OCI-LY7 (cell line): ENCODE results near the gene CCNL2. TPM values are rescaled to one million over a fixed set of nuclear protein-coding genes. Genes with fewer than 3 reads are reported as not detected.

Experiments
- BruUV-seq: library from RNA; stranded (reverse); fragments of 400-500 nt; replicated peaks from 2 replicates; lab custom pipeline; 2021; lab: Mats Ljungman, UMichigan
- CTCF ChIA-PET: fragments of 300-600 bp; sonication (Branson Sonifier 250); formaldehyde crosslinking; loops from one replicate; lab custom pipeline; 2022; ENCODE audit warnings: antibody characterized with exemption; ENCODE audit not compliant: unreplicated experiment; lab: Charles Lee
- POLR2A ChIA-PET: fragments of 300-600 bp; sonication (Branson Sonifier 250); formaldehyde crosslinking; loops from one replicate; lab custom pipeline; 2022; ENCODE audit warnings: antibody characterized with exemption; lab: Charles Lee
- DNase-seq: peaks from one replicate; pipeline ENCODE4 v3.0.0-alpha.2; 2015; ENCODE audit warnings: low spot score
- H2AFZ ChIP-seq: fragments of 200-600 bp; sonication (generic), shearing (Covaris generic); 2 replicates; pipeline ENCODE4 v1.6.1; 2014; ENCODE audit warnings: mild to moderate bottlenecking, antibody characterized with exemption, low read length, moderate library complexity
- H3K27ac ChIP-seq: fragments of 200-600 bp; sonication (generic); 2 replicates; pipeline ENCODE4 v1.5.1; 2014; ENCODE audit warnings: mixed run types, low read depth, mild to moderate bottlenecking, moderate library complexity, low read length, inconsistent platforms; ENCODE audit not compliant: poor library complexity, severe bottlenecking
- H3K36me3 ChIP-seq: fragments of 200-600 bp; sonication (generic); 2 replicates; pipeline ENCODE4 v1.6.1; 2014; ENCODE audit warnings: mild to moderate bottlenecking, antibody characterized with exemption, low read length, moderate library complexity, mixed read lengths; ENCODE audit not compliant: insufficient read depth
- H3K4me1 ChIP-seq: fragments of 200-600 bp; sonication (generic); 2 replicates; pipeline ENCODE4 v1.5.1; 2014; ENCODE audit warnings: mild to moderate bottlenecking, low read length; ENCODE audit not compliant: insufficient read depth, poor library complexity, severe bottlenecking
- H3K4me2 ChIP-seq: fragments of 200-600 bp; sonication (generic); 2 replicates; pipeline ENCODE4 v1.6.1; 2014; ENCODE audit warnings: mild to moderate bottlenecking, low read length
- H3K4me3 ChIP-seq: fragments of 200-600 bp; sonication (generic); 2 replicates; pipeline ENCODE4 v1.5.1; 2014; ENCODE audit warnings: mild to moderate bottlenecking, low read depth, low read length; ENCODE audit not compliant: poor library complexity, severe bottlenecking
- H3K79me2 ChIP-seq: fragments of 200-600 bp; sonication (generic); 2 replicates; pipeline ENCODE4 v1.6.1; 2016; ENCODE audit warnings: low read depth, mild to moderate bottlenecking, low read length, moderate library complexity, mixed read lengths; ENCODE audit not compliant: insufficient read depth
- H3K9me2 ChIP-seq: fragments of 200-600 bp; sonication (generic); 2 replicates; pipeline ENCODE4 v1.6.1; 2016; ENCODE audit warnings: mild to moderate bottlenecking, low read length, mixed read lengths; ENCODE audit not compliant: insufficient read depth
- H3K9me3 ChIP-seq: fragments of 200-600 bp; sonication (generic); 2 replicates; pipeline ENCODE4 v1.6.1; 2014; ENCODE audit warnings: mild to moderate bottlenecking, mixed run types, low read length, mixed read lengths
- H4K20me1 ChIP-seq: fragments of 200-600 bp; sonication (generic); 2 replicates; pipeline ENCODE4 v1.6.1; 2014; ENCODE audit warnings: mild to moderate bottlenecking, antibody characterized with exemption, low read length, moderate library complexity, mixed read lengths; ENCODE audit not compliant: insufficient read depth
- CTCF ChIP-seq: fragments of 200-600 bp; sonication (generic); conservative IDR thresholded peaks from 2 replicates; pipeline ENCODE4 v1.5.1; 2014; ENCODE audit warnings: mild to moderate bottlenecking, antibody characterized with exemption, low read length, moderate library complexity, mixed read lengths
- EZH2phosphoT487 ChIP-seq: fragments of 200-600 bp; sonication (generic); IDR thresholded peaks from 2 replicates; pipeline ENCODE4 v1.6.1; 2018; ENCODE audit warnings: low read depth, borderline replicate concordance, mild to moderate bottlenecking, mixed run types, antibody characterized with exemption, low read length, moderate library complexity, mixed read lengths
- intact Hi-C: fragments of 100-400 bp; cut with micrococcal nuclease; formaldehyde crosslinking; loops from one replicate; pipeline ENCODE4 v1.10.0; 2022; ENCODE audit not compliant: unreplicated experiment
- total RNA-seq, 2 experiments: library from RNA; depleted of rRNA in 1 of 2; stranded (reverse); fragments of >200 nt in 1 of 2; shearing (Covaris generic) in 1 of 2; gene quantifications; 2 replicates each; pipeline ENCODE4 v1.2.3, GENCODE V29; 2014 to 2022

Gene CCNL2
- total RNA-seq, 2 experiments from 2014 or later: 213 to 307 TPM

DNA sequence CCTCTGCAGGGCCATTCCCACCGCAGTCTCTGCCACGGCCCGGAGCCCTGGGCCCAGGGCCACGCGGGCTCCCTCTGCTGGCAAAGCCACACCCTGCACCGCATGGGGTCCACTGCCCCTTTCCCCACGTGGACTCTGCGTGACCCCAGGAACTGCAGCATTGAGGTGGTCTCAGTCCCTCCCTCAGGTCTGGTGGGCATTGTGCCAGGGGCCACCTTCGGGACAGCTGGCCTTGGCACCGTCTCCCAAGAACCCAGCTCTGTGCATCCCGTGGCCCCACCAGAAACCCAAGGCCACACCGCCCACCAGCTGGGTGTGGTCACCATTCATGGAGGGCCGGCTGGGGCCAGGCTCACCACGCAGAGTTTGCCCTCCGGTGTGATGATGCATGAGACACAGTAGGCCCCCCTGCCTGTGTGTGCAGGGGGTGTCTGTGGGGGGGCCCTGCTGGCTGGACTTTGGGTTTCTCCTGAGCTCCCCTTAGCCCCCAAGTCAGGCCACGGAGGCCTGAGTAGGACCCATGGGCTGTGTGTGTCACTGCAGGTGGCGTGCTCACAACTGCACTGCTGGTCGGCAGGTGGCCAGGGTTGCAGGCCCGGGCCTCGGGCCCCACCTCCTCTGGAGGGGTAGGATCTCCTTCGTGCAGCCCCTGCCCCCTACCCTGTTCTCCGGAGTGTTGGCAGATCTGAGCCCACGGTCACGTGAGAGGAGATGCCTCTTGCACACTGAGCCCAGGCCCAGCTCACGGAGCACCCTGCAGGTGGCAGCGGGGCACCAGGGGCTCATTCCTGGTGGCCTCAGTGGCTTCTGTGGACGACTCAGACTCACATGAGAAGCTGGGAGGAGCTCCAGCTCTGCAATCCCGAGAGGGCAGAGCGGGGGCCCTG is 42.1 kb upstream of the CCNL2 start:
- DNase-seq: peak; percentile 52
- no peak overlapping the region for H3K4me2 ChIP-seq
- intact Hi-C loops: loop anchor here (5.0 kb wide), 1 partner anchor 61 kb away; no protein-coding TSS in a partner anchor
- no peaks in the 10 kb centered on the region for H3K4me1 ChIP-seq
- TF ChIP-seq EZH2phosphoT487 (no peak), CTCF (peak; percentile 82)
- H3K27ac ChIP-seq: no peak overlapping the region
- ChIA-PET CTCF (no interaction called here), POLR2A (no interaction called here)
- no peaks in the 10 kb centered on the region for H3K79me2 ChIP-seq
- H3K9me2 ChIP-seq: no peaks in the 10 kb centered on the region
- H4K20me1 ChIP-seq: no peaks in the 10 kb centered on the region
- no peak overlapping the region for H3K4me3 ChIP-seq
- H2AFZ ChIP-seq: no peak overlapping the region
- BruUV-seq: no TSS peak
- no peaks in the 10 kb centered on the region for H3K36me3 ChIP-seq
- no peaks in the 10 kb centered on the region for H3K9me3 ChIP-seq

DNA sequence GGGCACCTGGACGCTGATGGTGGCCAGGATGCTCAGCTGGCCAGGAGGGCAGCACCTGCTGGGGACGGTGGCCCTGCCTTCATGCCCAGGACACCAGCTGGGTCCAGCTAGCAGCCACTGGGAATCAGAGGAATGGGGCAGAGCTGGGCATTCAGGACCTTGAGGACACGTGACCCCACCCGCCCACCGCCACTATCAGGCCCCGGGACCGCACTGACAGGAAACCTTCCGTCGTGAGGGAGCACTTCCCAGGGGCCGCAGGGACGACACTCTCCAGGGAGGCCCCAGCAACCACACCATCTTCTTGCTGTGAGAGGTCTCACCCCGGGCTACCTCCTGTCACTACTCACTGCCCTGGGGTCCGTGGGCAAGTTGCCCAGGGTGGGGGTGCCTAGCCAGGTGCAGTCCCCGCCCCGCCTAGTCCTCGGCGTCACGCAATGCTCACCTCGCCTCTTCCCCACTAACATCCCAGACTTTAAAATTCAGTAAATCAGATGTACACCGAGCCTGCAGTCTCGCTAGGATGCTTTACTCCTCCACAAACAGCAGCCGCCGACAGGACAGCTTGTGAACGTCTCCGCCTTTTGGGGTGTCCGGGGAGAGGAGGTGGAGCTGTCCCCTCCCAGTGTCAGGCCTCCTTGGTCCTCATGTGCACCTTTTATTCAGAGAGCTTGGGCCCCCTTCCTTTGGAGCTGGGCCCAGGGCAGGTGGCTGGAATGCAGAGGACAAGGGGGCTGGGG is 41.3 kb upstream of the CCNL2 start:
- Histone ChIP-seq H3K9me3 (no peaks in the 10 kb centered on the region), H3K9me2 (no peaks in the 10 kb centered on the region), H3K4me2 (no peak overlapping the region), H4K20me1 (no peaks in the 10 kb centered on the region), H3K4me1 (no peaks in the 10 kb centered on the region), H2AFZ (no peak overlapping the region), H3K79me2 (no peaks in the 10 kb centered on the region), H3K4me3 (no peak overlapping the region), H3K27ac (no peak overlapping the region), H3K36me3 (no peaks in the 10 kb centered on the region)
- no TSS peak for BruUV-seq
- DNase-seq: no peak
- TF ChIP-seq EZH2phosphoT487 (no peak), CTCF (no peak)
- intact Hi-C loops: loop anchor here (5.0 kb wide), 1 partner anchor 62 kb away; no protein-coding TSS in a partner anchor
- POLR2A ChIA-PET: no interaction called here
- CTCF ChIA-PET: no interaction called here
